ENCODE measurements around the gene LAX1. TPM values are rescaled to one million over a fixed set of nuclear protein-coding genes. Genes with fewer than 3 reads are reported as not detected.
"Not testable (repeated sequence)": the region's sequence is repeated elsewhere in the genome, so short reads cannot be mapped to it uniquely, and the experiment has no call there.

The LAX1 gene, protein sequence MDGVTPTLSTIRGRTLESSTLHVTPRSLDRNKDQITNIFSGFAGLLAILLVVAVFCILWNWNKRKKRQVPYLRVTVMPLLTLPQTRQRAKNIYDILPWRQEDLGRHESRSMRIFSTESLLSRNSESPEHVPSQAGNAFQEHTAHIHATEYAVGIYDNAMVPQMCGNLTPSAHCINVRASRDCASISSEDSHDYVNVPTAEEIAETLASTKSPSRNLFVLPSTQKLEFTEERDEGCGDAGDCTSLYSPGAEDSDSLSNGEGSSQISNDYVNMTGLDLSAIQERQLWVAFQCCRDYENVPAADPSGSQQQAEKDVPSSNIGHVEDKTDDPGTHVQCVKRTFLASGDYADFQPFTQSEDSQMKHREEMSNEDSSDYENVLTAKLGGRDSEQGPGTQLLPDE
- total RNA-seq (2014; rRNA removed; shearing (Covaris generic)): not detected in 2 replicates

DNA sequence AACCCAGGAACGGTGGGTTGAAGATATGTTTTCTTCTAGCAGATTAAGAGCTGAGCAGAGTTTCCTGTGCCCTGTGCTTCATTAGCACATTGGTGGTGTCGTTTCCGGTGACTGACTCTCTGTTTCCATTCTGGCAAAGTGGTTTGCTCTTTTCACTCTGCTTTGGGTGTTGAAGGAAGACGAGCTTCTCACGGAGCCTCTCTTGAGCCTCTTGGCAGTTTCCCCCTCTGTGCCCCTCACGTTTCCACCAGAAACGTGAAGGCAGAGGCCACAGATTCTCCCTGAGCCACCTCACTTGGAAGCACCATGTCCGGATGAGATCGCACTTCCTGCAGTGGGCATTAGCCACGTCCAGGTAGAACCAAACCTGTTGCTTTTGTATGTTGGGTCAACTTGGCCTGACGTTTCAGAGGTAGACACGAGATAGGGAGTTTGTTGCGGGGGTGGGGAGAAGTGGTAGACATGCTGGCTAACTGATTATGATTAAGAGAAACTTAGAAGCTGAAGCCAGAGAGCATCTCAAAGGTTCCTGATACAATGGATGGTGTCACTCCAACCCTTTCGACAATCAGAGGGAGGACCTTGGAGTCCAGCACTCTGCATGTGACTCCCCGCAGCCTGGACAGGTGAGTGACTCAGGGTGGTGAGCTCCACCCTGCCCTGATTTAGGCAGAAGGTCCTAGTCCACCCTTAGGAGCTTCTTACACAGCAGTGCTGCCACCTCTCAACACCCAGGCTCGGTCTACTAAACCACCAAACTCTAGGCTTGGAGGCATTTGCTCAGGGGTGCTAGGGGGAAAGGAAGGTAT is at the start of gene LAX1:
LAX1 (plus strand) TSS at position 155 of the 809 bp plus-strand sequence; CDS start at position 538, 383 bp downstream.
- DNase-seq (ENCODE audit: low spot score): no peak

DNA sequence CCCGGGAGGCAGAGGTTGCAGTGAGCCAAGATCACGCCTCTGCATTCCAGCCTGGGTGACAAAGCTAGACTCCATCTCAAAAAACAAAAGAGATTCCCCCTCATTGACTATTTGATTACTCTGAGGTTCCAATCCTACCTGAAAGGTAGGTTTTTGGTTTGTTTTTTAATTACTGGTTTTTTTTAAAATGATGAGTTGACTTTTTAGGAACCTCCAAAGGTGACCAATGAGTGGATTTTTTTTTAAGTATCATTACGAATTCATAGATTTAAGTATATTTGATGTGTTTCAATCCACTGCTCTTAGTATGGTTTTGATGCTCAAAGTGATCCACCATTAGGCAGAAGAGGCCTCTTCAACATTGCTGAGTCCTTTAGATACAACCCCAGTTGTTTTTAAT is 47.9 kb upstream of the LAX1 start:
- DNase-seq (ENCODE audit: low spot score): no peak

DNA sequence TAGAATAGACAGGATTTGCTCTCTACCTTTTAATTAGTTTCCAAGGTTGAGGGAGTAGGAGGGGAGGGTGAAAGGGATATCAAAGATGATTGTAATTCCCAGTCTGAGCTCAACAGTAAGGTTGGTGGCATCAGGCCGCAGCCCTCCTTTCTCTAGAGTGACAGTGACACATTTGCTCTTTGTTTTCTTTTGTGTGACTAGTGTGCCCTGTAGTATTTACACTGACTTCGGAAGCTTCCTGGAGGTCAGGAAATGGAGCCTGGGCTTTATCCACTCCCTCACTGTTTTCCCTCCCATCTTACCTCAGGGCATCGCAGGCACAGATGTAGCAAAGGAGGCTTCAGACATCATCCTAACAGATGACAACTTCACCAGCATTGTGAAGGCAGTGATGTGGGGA is 44.7 kb upstream of the LAX1 start:
- DNase-seq (ENCODE audit: low spot score): no peak

DNA sequence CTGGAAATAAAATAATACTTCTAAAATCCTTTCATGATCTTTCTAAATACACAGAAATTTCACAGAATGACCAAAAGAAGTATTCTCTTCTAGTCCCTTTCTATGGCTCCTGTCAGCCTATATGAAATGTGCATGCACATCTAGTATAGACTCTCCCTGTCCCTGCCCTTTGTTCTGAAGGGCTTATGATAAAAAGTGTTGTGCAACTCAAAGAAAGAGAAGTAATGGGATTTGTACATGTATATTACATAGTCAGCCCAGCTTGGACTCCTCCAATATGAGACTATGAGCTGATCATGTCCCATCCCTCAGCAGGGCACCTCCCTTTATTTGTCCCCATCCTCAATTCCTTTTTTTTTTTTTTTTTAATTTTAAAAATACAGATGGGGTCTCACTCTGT is 42.1 kb upstream of the LAX1 start:
- DNase-seq (ENCODE audit: low spot score): no peak

DNA sequence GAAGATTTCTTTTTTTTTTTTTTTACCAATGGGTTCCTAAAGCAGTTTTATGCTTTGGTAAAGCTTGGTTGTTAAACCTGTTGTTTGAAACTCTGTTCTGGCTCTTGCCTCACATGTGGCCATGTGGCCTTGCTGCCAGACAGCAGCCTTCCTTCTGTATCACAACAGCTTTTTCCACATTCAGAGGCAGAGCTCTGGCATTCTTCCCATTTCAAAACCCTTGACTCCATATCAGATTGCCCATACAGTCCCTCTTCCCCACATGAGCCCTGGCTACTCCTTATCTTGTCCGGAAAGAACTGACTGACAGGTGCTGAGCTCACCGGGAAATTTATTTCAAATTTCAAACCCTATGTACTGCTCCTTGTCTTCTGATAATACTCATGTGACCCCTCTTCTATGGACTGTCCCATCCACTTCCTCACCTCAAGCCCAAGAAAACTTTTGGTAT is 38.5 kb upstream of the LAX1 start:
- no peak for DNase-seq (ENCODE audit: low spot score)

DNA sequence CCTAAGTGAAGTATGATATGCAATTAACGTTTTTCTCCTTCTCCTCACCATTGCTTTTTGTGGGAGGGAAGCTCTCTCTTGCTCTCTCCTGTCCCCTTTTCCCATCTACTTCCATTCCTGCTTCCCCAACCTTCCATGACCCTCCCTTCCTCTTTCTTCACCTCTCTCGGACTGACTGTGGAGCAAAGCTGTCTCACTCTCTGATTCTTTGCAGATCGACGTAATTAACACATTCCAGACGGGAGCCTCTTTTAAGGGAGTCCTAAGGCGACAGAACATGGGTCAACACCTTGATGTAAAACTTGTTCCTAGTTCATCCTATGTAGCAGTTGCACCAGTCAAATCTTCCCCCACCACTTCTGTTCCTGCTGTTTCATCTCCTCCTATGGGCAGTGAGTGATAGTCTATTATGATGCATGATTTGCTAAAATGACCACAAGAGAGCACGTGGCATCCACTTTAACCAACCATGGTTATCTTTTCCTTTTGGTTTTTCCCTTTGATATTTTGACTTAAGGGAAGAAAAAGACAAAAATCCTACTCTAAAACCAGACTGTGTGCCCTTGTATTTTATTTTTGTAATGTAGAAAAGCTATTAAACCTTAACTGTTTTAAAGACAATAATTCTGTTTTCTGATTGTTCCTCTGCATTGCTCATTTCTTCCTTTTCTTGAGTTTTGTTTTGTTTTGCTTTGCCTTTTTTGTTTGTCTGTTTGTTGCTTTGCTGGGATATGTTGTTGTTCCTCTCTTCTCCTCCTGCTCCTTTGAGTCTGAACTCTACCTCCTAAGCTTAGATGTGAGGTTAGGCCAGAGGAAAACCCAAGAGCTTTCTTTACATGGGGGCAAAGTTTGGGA is 31.7 kb upstream of the LAX1 start:
- DNase-seq (ENCODE audit: low spot score): no peak

DNA sequence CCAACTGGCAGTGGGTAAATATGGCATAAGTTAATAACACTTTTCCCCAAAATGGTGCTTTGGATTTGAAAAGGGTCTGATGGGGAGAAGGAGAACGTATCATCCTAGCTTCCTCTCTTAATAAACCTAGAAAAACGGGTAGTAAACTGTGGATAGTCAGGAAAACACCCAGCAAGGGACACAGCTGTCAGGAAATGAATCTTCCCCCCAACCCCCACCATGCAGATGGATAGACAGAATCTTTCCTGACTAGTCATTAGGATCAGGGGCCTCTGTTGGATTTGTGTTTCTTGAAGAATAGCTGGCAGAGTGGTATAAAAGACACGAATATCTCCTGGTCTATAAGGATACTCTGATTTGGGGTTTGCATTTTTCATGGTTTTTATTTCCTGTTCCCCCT is 22.5 kb upstream of the LAX1 start:
- no peak for DNase-seq (ENCODE audit: low spot score)

DNA sequence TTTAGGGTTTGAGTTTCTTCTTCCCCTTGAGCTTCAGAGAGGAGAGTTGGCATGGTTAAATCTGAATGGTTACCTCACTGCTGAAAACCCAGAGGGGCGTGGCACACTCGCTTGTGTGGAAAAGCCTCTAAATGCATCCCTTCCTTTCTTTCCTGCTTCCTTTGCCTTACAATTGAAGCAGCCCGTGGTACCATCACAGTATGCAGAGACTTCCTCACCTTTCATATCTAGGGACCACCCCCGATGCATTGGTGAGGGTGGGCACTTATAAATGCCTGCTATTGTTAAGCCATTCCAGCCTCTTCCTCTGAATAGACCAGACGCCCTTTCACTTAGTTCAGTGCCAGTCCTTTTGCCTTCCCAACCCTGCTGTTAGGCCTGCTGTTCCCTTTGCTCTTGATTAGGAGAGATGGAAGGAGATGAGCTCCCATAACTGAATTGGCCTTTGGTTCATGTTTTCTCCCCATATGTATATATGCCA is 21.9 kb upstream of the LAX1 start:
- no peak for DNase-seq (ENCODE audit: low spot score)

DNA sequence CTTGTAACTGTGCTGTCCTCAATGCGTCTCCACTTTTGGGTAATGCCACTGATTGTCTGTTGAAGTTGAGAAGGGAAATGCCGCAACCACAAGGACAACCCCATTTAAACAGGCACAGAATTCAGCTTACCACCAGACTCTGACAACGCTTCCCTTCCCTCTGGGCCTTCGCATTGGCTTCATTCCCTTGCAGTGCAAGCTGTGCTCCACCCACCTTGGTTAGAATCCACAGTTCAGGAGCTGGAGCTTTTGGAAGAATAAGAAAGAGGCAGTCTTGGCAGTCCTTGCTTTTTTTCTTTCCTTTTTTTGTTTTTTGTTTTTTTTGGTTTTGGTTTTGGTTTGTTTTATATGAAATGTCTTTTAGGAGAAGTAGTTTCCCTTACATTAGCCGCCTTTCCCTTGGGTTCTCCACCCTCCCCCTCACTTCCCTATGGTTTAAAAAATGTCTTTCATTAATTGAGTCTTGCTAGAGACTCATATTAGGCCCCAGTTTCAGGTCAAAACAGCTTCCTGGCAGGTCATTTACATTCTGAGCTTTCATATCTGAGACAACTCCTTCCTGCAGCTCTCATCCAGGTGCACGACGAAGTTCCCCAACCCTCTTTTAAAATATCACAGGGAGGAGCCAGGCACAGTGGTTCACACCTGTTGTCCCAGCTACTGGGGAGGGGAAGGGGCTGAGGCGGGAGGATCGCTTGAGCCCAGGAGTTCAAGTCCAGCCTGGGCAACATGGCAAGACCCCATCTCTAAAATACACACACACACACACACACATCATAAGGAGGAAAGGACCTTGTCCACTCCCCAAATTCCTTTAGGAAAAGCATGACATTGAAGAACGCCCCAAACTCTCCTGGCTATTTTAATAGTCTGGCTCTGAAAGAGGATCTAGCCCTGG is 20.7 kb upstream of the LAX1 start:
- DNase-seq (ENCODE audit: low spot score): no peak

DNA sequence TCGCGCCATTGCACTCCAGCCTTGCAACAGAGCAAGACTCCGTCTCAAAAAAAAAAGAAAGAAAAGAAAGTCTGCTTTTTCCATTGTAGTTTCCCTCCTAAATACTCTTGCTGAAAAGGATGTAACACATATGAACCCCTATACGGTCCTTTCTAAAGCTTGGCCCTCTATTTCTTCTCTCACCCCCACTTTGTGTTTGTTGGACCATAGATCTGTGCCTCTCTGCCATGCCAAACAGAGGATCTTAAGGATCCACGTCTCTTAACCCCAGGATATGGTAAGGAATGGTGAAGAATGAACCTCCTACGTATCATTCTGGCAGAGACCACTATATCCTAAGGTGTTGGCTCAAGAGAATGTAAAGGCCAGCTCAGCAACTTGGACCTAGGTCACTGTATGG is 18.7 kb upstream of the LAX1 start:
- no peak for DNase-seq (ENCODE audit: low spot score)

DNA sequence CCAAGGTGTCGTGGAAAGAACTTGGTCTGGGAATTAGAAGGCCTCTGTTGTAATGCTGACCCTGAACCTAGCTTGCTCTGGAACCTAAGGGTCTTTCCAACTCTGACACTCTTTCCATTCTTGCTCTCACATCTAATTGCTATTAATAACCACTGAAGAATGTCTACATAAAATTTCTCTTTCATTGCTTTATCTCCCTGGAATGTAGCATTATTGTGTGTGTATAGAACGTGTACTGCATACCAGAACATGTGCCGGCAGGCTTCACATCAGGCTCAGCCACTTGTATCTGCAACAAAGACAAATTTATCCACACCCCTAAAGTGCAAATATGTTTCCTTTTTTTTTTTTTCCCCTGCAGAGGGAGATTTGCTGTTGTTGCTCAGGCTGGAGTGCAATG is 13.9 kb upstream of the LAX1 start:
- no peak for DNase-seq (ENCODE audit: low spot score)

DNA sequence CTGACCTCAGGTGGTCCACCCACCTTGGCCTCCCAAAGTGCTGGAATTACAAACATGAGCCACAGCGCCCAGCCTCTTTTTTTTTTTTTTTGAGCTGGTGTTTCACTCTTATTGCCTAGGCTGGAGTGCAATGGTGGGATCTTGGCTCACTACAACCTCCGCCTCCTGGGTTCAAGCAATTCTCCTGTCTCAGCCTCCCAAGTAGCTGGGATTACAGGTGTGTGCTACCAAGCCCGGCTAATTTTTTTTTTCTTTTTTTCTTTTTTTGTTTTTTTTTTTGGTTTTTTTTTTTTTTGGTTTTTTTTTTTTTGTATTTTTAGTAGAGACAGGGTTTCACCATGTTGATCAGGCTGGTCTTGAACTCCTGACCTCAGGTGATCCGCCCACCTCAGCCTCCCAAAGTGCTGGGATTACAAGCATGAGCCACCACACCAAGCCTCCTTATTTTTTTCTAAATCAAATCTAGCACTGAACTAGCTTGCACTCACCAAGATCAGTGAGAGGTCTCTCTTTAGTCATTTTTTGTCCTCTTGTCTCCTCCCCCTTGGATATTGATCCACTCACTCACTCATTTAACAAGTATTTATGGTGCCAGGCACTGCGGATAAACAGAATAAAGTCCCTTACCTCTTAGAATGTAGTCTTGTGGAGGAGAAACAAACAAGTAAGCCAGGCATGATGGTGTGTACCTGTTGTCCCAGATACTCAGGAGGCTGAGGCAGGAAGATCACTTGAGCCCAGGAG is 13.2 kb upstream of the LAX1 start:
- not testable (repeated sequence) for DNase-seq (ENCODE audit: low spot score)

DNA sequence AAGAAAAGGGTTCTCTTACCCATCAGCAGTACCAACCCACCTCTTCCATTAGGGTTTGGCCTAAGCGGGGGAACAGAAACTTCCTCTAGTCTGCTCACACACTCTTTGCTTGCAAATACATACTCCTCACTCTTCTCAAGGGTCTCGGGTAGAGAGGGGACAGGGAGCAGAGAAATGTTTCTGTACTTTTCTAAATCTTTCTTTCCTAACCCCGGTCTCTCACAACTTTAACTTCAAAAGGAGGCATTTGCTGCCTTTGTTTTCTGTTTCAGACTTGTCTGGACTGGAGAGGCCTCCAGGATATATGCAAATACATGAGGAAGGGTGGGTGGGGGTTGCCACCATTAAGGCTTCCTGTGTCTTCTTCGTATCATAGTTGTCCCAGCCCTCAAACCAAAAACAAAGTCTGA is 10.5 kb upstream of the LAX1 start:
- no peak for DNase-seq (ENCODE audit: low spot score)

DNA sequence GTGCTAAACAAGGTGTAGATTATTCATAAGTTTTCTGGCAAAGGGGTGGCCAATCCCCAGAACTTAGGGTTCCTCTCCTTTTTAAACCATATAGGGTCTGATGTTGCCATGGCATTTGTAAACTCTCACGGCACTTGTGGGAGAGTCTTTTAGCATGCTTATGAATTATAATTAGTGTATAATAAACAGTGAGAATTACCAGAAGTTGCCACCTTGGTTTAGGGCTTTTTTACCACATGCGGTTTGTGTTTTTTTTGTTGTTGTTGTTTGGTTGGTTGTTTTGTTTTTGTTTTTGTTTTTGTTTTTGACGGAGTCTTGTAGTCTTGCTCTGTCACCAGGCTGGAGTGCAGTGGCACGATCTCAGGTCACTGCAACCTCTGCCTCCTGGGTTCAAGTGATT is 8.9 kb upstream of the LAX1 start:
- no peak for DNase-seq (ENCODE audit: low spot score)

DNA sequence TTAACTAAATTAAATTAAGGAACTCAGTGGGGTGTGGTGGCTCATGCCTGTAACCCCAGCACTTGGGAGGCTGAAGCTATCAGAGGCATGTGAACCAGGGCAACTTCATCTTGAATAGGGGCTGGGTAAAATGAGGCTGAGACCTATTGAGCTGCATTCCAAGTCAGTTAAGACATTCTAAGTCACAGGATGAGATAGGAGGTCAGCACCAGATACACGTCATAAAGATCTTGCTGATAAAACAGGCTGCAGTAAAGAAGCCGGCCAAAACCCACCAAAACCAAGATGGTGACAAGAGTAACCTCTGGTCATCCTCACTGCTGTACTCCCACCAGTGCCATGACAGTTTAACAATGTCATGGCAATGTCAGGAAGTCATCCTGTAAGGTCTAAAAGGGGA is 6.2 kb upstream of the LAX1 start:
- not testable (repeated sequence) for DNase-seq (ENCODE audit: low spot score)

DNA sequence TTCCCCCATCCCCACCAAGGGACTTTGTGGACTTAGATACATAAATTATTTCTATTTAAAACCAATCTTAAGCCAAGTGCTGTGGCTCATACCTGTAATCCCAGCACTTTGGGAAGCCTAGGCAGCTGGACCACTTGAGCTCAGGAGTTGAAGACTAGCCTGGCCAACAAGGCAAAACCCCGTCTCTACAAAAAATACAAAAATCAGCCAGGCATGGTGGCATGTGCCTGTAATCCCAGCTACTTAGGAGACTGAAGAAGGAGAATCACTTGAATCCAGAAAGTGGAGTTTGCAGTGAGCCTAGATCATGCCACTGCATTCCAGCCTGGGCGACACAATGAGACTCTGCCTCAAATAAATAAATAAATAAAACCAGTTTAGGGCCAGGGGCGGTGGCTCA is 4.5 kb upstream of the LAX1 start:
- no peak for DNase-seq (ENCODE audit: low spot score)

DNA sequence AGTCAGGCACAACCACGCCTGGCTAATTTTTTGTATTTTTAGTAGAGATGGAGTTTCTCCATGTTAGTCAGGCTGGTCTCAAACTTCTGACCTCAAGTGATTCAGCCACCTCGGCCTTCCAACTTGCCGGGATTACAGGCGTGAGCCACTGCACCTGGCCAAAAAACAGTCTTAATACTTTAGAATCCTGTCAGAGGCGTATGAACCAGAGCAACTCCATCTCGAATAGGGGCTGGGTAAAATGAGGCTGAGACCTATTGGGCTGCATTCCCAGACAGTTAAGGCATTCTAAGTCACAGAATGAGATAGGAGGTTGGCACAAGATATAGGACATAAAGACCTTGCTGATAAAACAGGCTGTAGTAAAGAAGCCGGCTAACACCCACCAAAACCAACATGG is 3.0 kb upstream of the LAX1 start:
- not testable (repeated sequence) for DNase-seq (ENCODE audit: low spot score)

DNA sequence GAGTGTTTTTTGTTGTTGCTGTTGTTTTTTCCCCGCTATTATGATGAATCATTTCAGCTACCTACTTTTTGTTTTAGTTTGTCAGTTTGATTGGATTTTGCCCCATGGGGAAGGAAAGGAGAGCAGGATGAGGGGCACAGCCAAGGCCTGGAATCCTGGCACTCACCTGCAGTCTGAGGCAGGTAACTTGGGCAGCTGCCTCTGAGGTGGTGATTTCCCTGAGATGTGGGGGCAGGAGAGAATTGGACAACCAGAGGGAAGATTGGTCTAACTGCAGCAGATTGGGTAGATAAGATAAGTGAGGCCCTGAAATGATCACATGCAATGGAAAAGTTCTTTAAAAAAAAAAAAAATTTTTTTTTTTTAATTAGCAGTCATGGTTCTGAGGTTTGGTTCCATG is 1.5 kb upstream of the LAX1 start:
- no peak for DNase-seq (ENCODE audit: low spot score)

DNA sequence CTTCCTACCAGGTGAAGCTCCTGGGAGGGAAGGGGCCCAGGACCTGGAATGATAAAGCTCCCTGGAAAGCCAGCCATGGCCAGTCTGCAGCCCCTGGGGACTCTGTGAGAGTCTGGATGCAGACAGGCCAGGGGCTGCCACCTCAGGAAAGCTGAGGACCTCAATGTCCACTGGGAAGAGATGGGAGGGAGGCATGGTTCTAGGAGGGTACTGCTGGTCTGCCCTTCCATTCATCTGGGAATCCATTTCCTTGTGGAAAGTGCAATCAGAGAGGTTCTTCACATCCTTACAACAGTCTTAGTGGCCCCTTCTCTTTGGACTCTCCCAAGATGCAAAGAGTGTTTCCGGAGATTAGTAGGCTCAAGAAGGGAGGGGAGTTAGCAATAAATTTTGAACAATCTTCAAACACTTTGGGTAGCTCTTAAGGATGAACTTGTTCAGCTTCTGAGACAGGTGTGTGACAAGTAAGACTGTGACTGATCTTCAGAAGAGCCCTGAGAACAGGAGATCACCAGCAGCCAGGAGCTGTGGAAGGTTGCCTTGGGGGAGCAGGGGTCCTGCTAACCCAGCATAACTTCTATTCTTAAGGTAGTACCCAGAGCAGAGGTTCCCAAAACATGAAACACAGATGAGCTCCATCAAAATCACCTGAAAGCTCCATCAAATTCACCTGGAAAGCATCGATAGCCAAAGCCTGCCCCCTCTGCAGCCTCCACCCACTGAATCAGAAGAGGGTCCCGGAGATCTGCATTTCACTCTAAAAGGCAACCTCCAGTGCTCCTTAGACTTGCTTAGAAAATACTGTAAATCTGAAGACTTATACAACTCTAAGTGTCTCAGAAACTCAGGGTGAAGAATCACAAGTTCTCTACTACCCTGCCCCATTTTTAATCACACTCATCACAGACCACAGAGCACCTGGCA is 616 bp upstream of the LAX1 start:
- no peak for DNase-seq (ENCODE audit: low spot score)
